ENCODE results near the gene FGGY.

The FGGY gene

DNA sequence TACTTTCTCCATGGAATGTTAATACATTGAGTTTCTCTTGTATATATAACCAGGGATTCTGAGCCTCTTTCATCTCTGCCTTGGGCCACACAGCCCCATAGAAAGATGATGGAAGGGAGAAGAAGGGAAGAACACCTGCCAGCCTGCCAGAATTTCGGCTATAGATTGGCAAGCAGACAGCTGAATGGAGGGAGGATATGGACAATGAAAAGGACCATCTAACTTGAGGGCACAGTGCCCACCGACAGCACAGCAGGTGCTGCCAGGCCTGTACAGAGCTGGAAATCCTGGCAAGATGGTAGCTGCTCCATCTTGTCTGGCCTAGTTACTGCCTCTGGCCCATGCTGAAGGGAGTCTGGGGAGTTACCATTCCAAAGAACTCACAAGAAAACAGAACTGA is 244.3 kb downstream of the FGGY start:
- H3K9ac ChIP-seq = no peak overlapping the region
- H3K27ac ChIP-seq = no peak overlapping the region
- no peak overlapping the region for H3K4me2 ChIP-seq
- H3K4me1 ChIP-seq = peaks cover 0 to 6% (median 0%) of the 10 kb centered on the region in 10 experiments; a peak in 1 of 20 replicates
- no peaks in the 10 kb centered on the region for H3K27me3 ChIP-seq
- H3K4me3 ChIP-seq = no peak overlapping the region
- no peaks in the 10 kb centered on the region for H3K9me3 ChIP-seq (replicated peaks in 1 of 11)
- TF ChIP-seq Cebpa-rat (IDR thresholded peaks at IDR 0.05) = no peak
- no peaks in the 10 kb centered on the region for H3K36me3 ChIP-seq
- no peaks in the 10 kb centered on the region for H4K20me1 ChIP-seq

DNA sequence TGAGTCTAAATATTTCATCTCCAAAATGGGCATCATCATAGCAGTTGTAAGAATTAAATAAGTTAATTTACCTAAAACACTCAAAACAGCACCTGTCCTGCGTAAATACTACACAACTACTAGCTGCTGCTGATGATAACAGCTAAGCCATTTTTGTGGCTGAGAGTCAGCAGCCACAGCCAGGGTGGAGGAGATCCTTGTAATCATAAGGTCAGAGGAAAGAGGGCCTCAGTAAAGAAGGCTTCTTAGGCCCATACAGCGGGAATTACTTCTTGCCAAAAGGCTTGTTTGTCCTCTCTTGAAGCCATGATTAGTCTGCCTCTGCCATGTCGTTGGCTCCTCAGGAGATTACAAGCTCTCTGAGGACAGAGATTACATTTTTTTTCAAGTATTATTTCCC is 245.0 kb downstream of the FGGY start:
- Histone ChIP-seq H3K36me3 (no peaks in the 10 kb centered on the region), H3K4me2 (no peak overlapping the region), H3K9me3 (replicated peaks in 1 of 11) (no peaks in the 10 kb centered on the region), H3K9ac (no peak overlapping the region), H3K4me3 (no peak overlapping the region), H4K20me1 (no peaks in the 10 kb centered on the region), H3K27me3 (no peaks in the 10 kb centered on the region), H3K27ac (no peak overlapping the region), H3K4me1 (peaks cover 0 to 6% (median 0%) of the 10 kb centered on the region in 10 experiments; a peak in 1 of 20 replicates)
- no peak for TF ChIP-seq Cebpa-rat (IDR thresholded peaks at IDR 0.05)

DNA sequence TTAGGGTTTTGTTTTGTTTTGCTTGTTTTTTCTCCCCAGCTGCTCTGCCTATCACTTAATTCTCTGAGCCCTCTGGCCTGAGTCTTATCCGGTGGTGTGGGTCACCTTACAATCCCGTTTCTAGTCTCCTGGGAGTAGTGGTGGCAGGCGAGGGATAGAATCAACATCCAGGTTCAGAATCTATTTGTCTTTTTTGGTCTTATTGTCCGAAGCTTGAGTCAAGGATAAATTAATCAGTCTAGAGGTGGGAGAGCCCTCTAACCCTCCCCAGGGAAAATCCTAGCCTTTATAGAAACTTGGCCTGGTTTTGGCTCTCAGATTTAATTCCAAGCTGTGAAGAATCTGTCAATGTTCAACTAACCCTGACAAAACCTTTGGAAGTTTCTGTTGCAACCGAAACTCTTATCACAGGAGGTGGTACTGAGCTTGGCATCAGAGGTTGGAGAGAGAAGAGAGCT is 246.3 kb downstream of the FGGY start:
- peaks cover 0 to 6% (median 0%) of the 10 kb centered on the region in 10 experiments; a peak in 1 of 20 replicates for H3K4me1 ChIP-seq
- no peak overlapping the region for H3K4me3 ChIP-seq
- H4K20me1 ChIP-seq = no peaks in the 10 kb centered on the region
- no peak overlapping the region for H3K9ac ChIP-seq
- no peak overlapping the region for H3K27ac ChIP-seq
- H3K36me3 ChIP-seq = no peaks in the 10 kb centered on the region
- no peaks in the 10 kb centered on the region for H3K27me3 ChIP-seq
- TF ChIP-seq Cebpa-rat (IDR thresholded peaks at IDR 0.05) = no peak
- H3K9me3 ChIP-seq (replicated peaks in 1 of 11) = no peaks in the 10 kb centered on the region
- 0 out of 22 replicates have a peak overlapping the region, but pooled peaks of 1 of the 11 experiments have one; percentile 1 for H3K4me2 ChIP-seq

DNA sequence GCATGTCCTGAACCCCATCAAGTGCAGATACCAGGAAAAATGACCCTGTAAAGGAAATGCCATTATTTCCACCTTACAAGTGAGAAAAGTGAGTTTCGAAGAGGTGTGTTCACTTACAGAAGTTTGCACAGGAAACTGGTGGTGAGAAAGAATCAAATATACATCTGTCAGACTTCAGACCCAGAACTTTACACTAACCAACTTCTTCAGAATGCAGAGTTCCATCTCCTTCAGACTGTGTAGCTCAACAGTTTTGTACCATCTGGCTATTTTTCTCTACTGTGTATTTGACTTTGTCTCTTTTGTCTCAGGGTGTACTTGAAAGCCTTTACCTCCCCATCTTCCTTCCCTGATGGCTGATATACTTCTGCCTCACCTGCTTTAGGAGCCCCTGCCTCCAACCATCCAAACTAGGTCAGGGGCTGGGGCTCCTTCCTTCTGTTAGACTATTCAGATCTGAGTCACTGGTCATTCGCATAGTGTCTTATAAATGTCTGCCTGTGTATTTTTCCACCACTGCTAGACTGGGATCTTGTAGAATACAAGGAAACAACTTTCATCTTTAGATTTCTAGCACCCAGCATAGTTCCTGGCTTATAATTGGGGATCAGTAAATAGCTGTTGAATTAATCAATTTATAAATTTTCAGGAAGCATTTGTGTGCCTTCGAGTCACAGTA is 247.9 kb downstream of the FGGY start:
- Histone ChIP-seq H3K27ac (no peak overlapping the region), H3K4me1 (peaks cover 0 to 13% (median 0%) of the 10 kb centered on the region in 10 experiments; a peak in 4 of 20 replicates), H3K36me3 (no peaks in the 10 kb centered on the region), H3K4me2 (no peak overlapping the region), H4K20me1 (no peaks in the 10 kb centered on the region), H3K9ac (no peak overlapping the region), H3K9me3 (replicated peaks in 1 of 11) (no peaks in the 10 kb centered on the region), H3K27me3 (no peaks in the 10 kb centered on the region), H3K4me3 (no peak overlapping the region)
- TF ChIP-seq Cebpa-rat (IDR thresholded peaks at IDR 0.05) = no peak

DNA sequence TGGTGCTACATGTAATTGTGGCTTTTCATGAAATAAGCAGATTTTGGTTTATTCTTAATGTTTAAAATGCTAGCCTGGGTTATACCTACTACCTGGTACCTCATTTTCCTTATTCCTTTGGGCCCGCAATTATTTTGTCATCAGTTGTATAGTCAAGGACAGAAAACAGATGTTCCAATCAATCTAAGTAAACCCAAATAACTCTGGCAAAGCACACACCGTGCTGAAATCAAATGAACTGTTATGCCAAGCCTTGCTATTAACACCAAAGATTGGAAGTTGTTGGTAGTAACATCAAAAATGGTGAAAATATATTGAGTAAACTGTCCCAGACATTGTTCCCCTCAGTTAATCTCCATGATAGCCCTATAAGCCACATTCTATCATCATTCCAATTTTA is 248.9 kb downstream of the FGGY start:
- Histone ChIP-seq H3K27ac (no peak overlapping the region), H3K27me3 (no peaks in the 10 kb centered on the region), H4K20me1 (no peaks in the 10 kb centered on the region), H3K36me3 (no peaks in the 10 kb centered on the region), H3K9me3 (replicated peaks in 1 of 11) (peaks cover 0 to 2% (median 0%) of the 10 kb centered on the region in 11 experiments; a peak in 1 of 22 replicates), H3K4me2 (no peak overlapping the region), H3K4me3 (no peak overlapping the region), H3K9ac (no peak overlapping the region), H3K4me1 (peaks cover 0 to 20% (median 0%) of the 10 kb centered on the region in 10 experiments; a peak in 6 of 20 replicates)
- no peak for TF ChIP-seq Cebpa-rat (IDR thresholded peaks at IDR 0.05)

DNA sequence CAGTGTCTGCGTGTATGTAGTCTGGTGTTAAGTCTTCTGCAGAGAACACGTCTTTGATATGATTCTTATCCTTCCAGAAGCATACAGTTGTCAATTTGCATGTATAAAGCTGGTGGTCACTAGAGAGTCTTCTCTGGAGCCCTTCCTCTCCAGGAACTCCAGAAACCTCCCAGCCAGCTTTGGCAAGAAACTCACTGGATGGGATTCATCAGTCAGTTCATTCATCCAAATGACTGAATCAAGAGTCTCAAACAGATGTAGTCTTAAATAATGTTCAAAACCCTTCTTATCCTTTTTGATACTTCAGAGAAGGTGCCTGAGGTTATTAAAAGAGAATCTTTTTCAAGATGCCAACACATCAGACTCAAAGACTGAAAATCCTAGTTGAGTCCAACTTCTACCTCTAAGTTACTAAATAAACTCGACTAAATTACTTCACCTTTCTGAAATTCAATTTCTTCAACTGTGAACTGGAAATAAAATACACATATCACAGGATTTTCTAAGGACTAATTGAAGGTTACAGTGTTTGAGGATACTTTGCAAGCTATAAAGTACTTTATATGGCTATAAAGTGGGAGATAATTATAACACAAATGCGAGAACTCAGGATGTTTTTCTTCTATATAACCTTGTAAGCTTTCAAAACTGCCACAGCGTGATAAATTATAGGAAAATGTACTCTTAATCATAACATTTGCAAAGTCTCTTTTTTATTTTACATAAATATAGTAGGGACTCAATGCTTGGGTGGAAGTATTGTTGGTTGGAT is 252.4 kb downstream of the FGGY start:
- Histone ChIP-seq H3K27me3 (no peaks in the 10 kb centered on the region), H3K4me3 (no peak overlapping the region), H3K27ac (peak overlapping the region in 1 of 11 experiments; percentile 65; a peak in 4 of 22 replicates), H3K4me1 (peaks cover 0 to 43% (median 5%) of the 10 kb centered on the region in 10 experiments; a peak in 6 of 20 replicates), H4K20me1 (no peaks in the 10 kb centered on the region), H3K9ac (no peak overlapping the region), H3K36me3 (peaks cover 0 to 3% (median 0%) of the 10 kb centered on the region in 11 experiments; a peak in 1 of 22 replicates), H3K4me2 (peak overlapping the region in 3 of 11 experiments; percentile 27 to 63 (median 43); a peak in 3 of 22 replicates), H3K9me3 (replicated peaks in 1 of 11) (peaks cover 0 to 11% (median 0%) of the 10 kb centered on the region in 11 experiments; a peak in 1 of 22 replicates)
- TF ChIP-seq Cebpa-rat (IDR thresholded peaks at IDR 0.05) = no peak

DNA sequence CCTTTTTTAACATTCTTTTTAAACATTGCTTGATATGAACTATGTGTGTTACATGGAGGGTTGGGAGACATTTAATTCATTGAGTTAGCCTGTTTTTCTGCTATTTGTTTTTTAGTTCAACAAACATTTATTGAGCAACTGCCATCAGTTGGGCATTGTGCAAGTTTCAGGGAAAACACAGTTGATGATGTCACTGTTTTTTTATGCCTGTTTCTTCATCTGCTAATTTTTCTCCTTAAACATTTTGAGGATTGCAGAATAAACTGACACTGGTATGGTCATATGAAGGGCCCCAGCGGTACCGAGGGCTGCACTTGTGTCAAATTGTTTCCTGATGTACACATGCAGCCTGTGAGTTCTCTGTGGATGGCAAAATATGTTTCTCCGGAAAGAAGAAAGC is 253.0 kb downstream of the FGGY start:
- Histone ChIP-seq H3K27me3 (no peaks in the 10 kb centered on the region), H3K9ac (no peak overlapping the region), H3K4me1 (peaks cover 0 to 43% (median 5%) of the 10 kb centered on the region in 10 experiments; a peak in 6 of 20 replicates), H3K9me3 (replicated peaks in 1 of 11) (peaks cover 0 to 11% (median 0%) of the 10 kb centered on the region in 11 experiments; a peak in 1 of 22 replicates), H3K4me2 (peak overlapping the region in 4 of 11 experiments; percentile 14 to 63 (median 35); a peak in 5 of 22 replicates), H3K4me3 (no peak overlapping the region), H3K36me3 (peaks cover 0 to 5% (median 0%) of the 10 kb centered on the region in 11 experiments; a peak in 1 of 22 replicates), H4K20me1 (no peaks in the 10 kb centered on the region), H3K27ac (peak overlapping the region in 5 of 11 experiments; percentile 11 to 65 (median 43); a peak in 7 of 22 replicates)
- TF ChIP-seq Cebpa-rat (IDR thresholded peaks at IDR 0.05) = peak in 2 of 11 experiments; percentile 12 to 35; a peak in 2 of 22 replicates

DNA sequence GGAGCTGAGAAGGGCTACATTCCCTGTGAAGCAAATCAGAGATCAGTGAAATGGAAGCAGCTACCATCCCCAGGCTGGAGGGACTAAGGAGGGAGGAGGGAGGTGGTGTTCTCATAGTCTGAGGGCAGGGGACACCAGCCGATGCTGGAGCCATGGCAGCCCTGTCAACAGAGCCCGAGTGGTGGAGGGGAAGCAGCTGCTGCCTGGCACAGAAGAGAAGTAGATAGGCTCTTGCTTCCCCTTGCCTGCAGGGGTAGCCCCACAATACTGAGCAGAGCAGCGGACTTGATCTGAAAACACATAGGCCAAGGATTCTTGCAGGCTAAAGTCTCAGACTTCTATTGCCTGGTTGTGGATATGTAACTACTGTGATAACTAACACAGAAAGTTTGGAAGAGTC is 255.1 kb downstream of the FGGY start:
- TF ChIP-seq Cebpa-rat (IDR thresholded peaks at IDR 0.05) = no peak
- Histone ChIP-seq H3K4me1 (peaks cover 0 to 43% (median 5%) of the 10 kb centered on the region in 10 experiments; a peak in 6 of 20 replicates), H3K4me3 (no peak overlapping the region), H3K4me2 (peak overlapping the region in 4 of 11 experiments; percentile 3 to 61 (median 12); a peak in 5 of 22 replicates), H3K9ac (no peak overlapping the region), H3K27me3 (no peaks in the 10 kb centered on the region), H3K9me3 (replicated peaks in 1 of 11) (peaks cover 2 to 19% (median 6%) of the 10 kb centered on the region in 11 experiments; a peak in 18 of 22 replicates), H3K36me3 (peaks cover 0 to 15% (median 0%) of the 10 kb centered on the region in 11 experiments; a peak in 5 of 22 replicates), H4K20me1 (no peaks in the 10 kb centered on the region), H3K27ac (0 out of 22 replicates have a peak overlapping the region, but pooled peaks of 1 of the 11 experiments have one; percentile 14)

DNA sequence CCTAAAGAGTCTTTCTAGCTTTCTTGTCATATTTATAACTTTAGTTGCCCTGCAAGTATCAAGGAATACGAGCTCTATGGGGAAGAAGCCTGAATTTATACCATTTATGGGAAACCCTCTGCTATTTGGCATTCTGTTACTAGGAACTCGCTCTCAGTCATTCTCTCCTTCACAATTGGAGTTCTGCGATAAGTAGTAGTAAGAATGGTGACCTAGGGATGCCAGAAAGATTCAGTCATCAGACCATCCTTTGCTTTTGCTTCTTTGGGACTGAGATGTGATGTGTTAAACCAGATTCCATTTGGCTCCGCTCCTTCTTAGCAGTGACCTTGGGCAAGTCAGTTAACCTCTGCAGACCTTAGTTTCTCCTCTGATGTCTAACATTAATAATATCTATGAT is 256.5 kb downstream of the FGGY start:
- Histone ChIP-seq H3K27ac (no peak overlapping the region), H3K36me3 (peaks cover 0 to 28% (median 9%) of the 10 kb centered on the region in 11 experiments; a peak in 8 of 22 replicates), H3K4me1 (peaks cover 0 to 43% (median 5%) of the 10 kb centered on the region in 10 experiments; a peak in 6 of 20 replicates), H3K4me3 (no peak overlapping the region), H3K9ac (no peak overlapping the region), H3K4me2 (no peak overlapping the region), H3K27me3 (no peaks in the 10 kb centered on the region), H3K9me3 (replicated peaks in 1 of 11) (peaks cover 16 to 33% (median 19%) of the 10 kb centered on the region in 11 experiments), H4K20me1 (no peaks in the 10 kb centered on the region)
- no peak for TF ChIP-seq Cebpa-rat (IDR thresholded peaks at IDR 0.05)

All from BLaER1 treated with 17β-estradiol and CSF1 and Interleukin-3, amounts not matched to agents 10 nM and 100 nM (cell line).